Endothelial cell of umbilical vein (primary cell): Measurements from ENCODE around the gene SORL1. TPM values are rescaled to one million over a fixed set of nuclear protein-coding genes. Genes with fewer than 3 reads are reported as not detected.

ENCODE experiments used
- BruUV-seq: library from RNA; stranded (reverse); fragments of 400-500 nt; replicated peaks from 2 replicates; lab custom pipeline; 2021; lab: Mats Ljungman, UMichigan
- CTCF ChIA-PET: fragments of 300-600, 350-600 bp; sonication (Branson Sonifier 250); formaldehyde crosslinking; loops from one replicate; lab custom pipeline; 2021; ENCODE audit warnings: antibody characterized with exemption, inconsistent platforms; lab: Charles Lee
- POLR2A ChIA-PET: fragments of 300-600, 350-600 bp; sonication (Branson Sonifier 250); formaldehyde crosslinking; loops from one replicate; lab custom pipeline; 2021; ENCODE audit warnings: antibody characterized with exemption, inconsistent platforms; lab: Charles Lee
- DNase-seq: peaks from one replicate; pipeline ENCODE4 v3.0.0-alpha.2; 2011; ENCODE audit warnings: low read depth, low spot score
- FAIRE-seq: peaks from 2 replicates; lab custom pipeline; 2011; peaks lifted over from hg19 to GRCh38; lab: Jason Lieb, UNC
- H2AFZ ChIP-seq: 2 replicates; pipeline ENCODE4 v1.6.0; 2012; ENCODE audit warnings: low read depth, low read length, control low read depth, inconsistent platforms
- H3K27ac ChIP-seq: 2 replicates; pipeline ENCODE4 v1.5.1; 2011; ENCODE audit warnings: low read depth, mild to moderate bottlenecking, control low read depth, low read length, moderate library complexity; ENCODE audit not compliant: insufficient read depth
- H3K27me3 ChIP-seq, 2 experiments: 2 replicates each; pipeline versions ENCODE4 v1.6.0 to v1.6.1; 2011; ENCODE audit warnings: low read length in 2 of 2, mixed read lengths in 1 of 2; ENCODE audit not compliant: control insufficient read depth in 2 of 2, insufficient read depth in 2 of 2
- H3K36me3 ChIP-seq, 2 experiments: 2 replicates in 1 of 2; 3 replicates in 1 of 2; pipeline ENCODE4 v1.5.1; 2011; ENCODE audit warnings: low read length in 2 of 2, mild to moderate bottlenecking in 1 of 2, moderate library complexity in 1 of 2; ENCODE audit not compliant: control insufficient read depth in 2 of 2, insufficient read depth in 2 of 2; ENCODE audit errors: extremely low read depth in 1 of 2
- H3K4me1 ChIP-seq: 3 replicates; pipeline ENCODE4 v1.5.1; 2011; ENCODE audit warnings: mild to moderate bottlenecking, low read length; ENCODE audit not compliant: control insufficient read depth, insufficient read depth; ENCODE audit errors: extremely low read depth
- H3K4me2 ChIP-seq: 2 replicates; pipeline ENCODE4 v1.6.1; 2011; ENCODE audit warnings: low read length, control low read depth, mixed read lengths; ENCODE audit not compliant: insufficient read depth
- H3K4me3 ChIP-seq, 3 experiments: fragments of 200-600 bp in 1 of 3; sonication (generic), shearing (Covaris generic) in 1 of 3; replicated peaks in 1 of 3; 2 replicates each; pipeline ENCODE4 v1.5.1; 2011 to 2016; ENCODE audit warnings: control low read depth in 3 of 3, low read length in 3 of 3, mild to moderate bottlenecking in 2 of 3, inconsistent platforms in 1 of 3, low read depth in 1 of 3, moderate library complexity in 1 of 3; ENCODE audit not compliant: insufficient read depth in 1 of 3
- H3K79me2 ChIP-seq: 2 replicates; pipeline ENCODE4 v1.6.0; 2012; ENCODE audit warnings: low read length, inconsistent platforms; ENCODE audit not compliant: control insufficient read depth, insufficient read depth
- H3K9ac ChIP-seq: replicated peaks from 2 replicates; pipeline ENCODE3; 2011; ENCODE audit warnings: low read length, control low read depth; ENCODE audit not compliant: insufficient read depth; ENCODE audit errors: extremely low read depth
- H3K9me1 ChIP-seq: replicated peaks from 3 replicates; pipeline ENCODE4 v1.6.0; 2011; ENCODE audit warnings: mild to moderate bottlenecking, low read length; ENCODE audit not compliant: control insufficient read depth, insufficient read depth; ENCODE audit errors: extremely low read depth
- H3K9me3 ChIP-seq: replicated peaks from 2 replicates; pipeline ENCODE4 v1.5.1; 2012; ENCODE audit warnings: low read length, inconsistent platforms; ENCODE audit not compliant: control insufficient read depth, insufficient read depth
- H4K20me1 ChIP-seq: replicated peaks from 2 replicates; pipeline ENCODE3; 2011; ENCODE audit warnings: mild to moderate bottlenecking, low read length; ENCODE audit not compliant: control insufficient read depth, insufficient read depth; ENCODE audit errors: extremely low read depth
- EZH2 ChIP-seq: IDR thresholded peaks from 2 replicates; pipeline ENCODE4 v1.6.1; 2012; ENCODE audit warnings: borderline replicate concordance, low read depth, mild to moderate bottlenecking, moderate library complexity, low read length, inconsistent platforms; ENCODE audit not compliant: severe bottlenecking
- FOS ChIP-seq: IDR thresholded peaks from 2 replicates; pipeline ENCODE4 v1.6.1; 2011; ENCODE audit warnings: mild to moderate bottlenecking, low read length, moderate library complexity, borderline replicate concordance; ENCODE audit not compliant: insufficient read depth
- GATA2 ChIP-seq: IDR thresholded peaks from 2 replicates; pipeline ENCODE4 v1.7.0; 2011; ENCODE audit warnings: low read depth, mild to moderate bottlenecking, moderate library complexity, mixed read lengths, low read length; ENCODE audit not compliant: insufficient read length, insufficient read depth
- JUN ChIP-seq: IDR thresholded peaks from 2 replicates; pipeline ENCODE4 v1.6.1; 2011; ENCODE audit warnings: borderline replicate concordance, low read depth; ENCODE audit not compliant: insufficient read length, insufficient read depth
- MAX ChIP-seq: IDR thresholded peaks from 2 replicates; pipeline ENCODE4 v1.6.1; 2011; ENCODE audit not compliant: insufficient read depth, insufficient read length
- MYC ChIP-seq: IDR thresholded peaks from one replicate; pipeline ENCODE4 v1.6.1; 2011; ENCODE audit warnings: mild to moderate bottlenecking, low read depth, low read length
- POLR2A ChIP-seq: IDR thresholded peaks from 2 replicates; pipeline ENCODE4 v1.6.1; 2012; ENCODE audit warnings: low read depth, mild to moderate bottlenecking, control low read depth, low read length
- POLR2AphosphoS5 ChIP-seq: IDR thresholded peaks from 2 replicates; pipeline ENCODE4 v1.6.1; 2012; ENCODE audit warnings: low read depth, mild to moderate bottlenecking, control low read depth, low read length, moderate library complexity; ENCODE audit not compliant: insufficient read depth
- dilution Hi-C: fragments of 300-500 bp; cut with MboI; formaldehyde crosslinking; loops from one replicate; pipeline ENCODE4 v1.15.0; 2019; ENCODE audit warnings: low sequenced_read_pairs; ENCODE audit not compliant: extremely low pct_ligation_motif_present
- intact Hi-C: fragments of 100-400 bp; cut with micrococcal nuclease; formaldehyde crosslinking; loops from one replicate; pipeline ENCODE4 v1.10.0; 2022
- polyA plus RNA-seq, 4 experiments: library from polyadenylated mRNA; depleted of rRNA in 3 of 4; stranded (reverse) in 3 of 4; unstranded in 1 of 4; fragments of >200 nt; gene quantifications; 2 replicates each; pipeline versions ENCODE4 v1.2.1 to v1.2.3, GENCODE V29; 2011 to 2012; ENCODE audit warnings: missing spikeins in 1 of 4
- total RNA-seq: library from RNA; stranded (reverse); gene quantifications from 2 replicates; pipeline ENCODE4 v1.2.3, GENCODE V29; 2021
- TF ChIP-seq, protein P1 (sequence below), 2 donors: IDR thresholded peaks; 1 replicate in 1 of 2; 2 replicates in 1 of 2; pipeline ENCODE4 v1.5.1; 2011; ENCODE audit warnings: low read length in 2 of 2, mild to moderate bottlenecking in 2 of 2, moderate library complexity in 2 of 2, control low read depth in 1 of 2, inconsistent platforms in 1 of 2, low read depth in 1 of 2; ENCODE audit not compliant: insufficient read depth in 1 of 2; ENCODE audit errors: extremely low read depth in 1 of 2

SORL1 gene
- total and polyA plus RNA-seq, 2 donors (not counting 3 experiments of a cell fraction or from before 2014, with no cell fraction given): 0.17 to 0.31 TPM

DNA sequence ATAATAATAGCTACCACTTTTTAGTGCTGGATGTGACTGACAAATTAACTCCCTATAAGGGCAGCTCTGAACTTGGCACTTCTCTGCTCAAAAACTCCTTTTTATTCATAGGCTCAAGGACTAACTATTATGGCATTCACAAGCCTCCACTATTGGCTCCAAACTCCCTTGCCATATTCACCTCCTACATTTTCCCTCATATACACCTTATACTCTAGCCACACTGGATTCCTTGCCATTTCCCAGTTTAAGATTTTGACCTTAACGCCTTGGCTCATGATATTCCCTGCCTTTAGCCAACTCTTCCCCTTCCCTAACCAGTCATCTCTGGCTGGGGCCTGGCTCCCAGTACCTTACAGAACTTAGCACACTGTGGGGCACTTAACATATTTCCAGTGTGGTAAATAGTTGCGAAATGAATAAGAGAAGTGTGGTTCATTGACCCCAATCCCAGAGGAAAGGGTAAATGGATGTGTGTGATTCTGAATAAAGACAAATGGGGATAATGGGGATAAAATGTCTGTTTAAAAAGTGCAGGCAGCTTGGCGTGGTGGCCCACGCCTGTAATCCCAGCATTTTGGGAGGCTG lies 40.0 kb upstream of the SORL1 start:
- DNase-seq (no peak), FAIRE-seq (no peak)
- Histone ChIP-seq H3K9me1 (no peaks in the 10 kb centered on the region), H3K27ac (no peak overlapping the region), H2AFZ (no peak overlapping the region), H3K9me3 (no peaks in the 10 kb centered on the region), H3K4me2 (no peak overlapping the region), H3K4me1 (no peaks in the 10 kb centered on the region), H3K36me3 (no peaks in the 10 kb centered on the region), H3K27me3 (no peaks in the 10 kb centered on the region), H3K79me2 (no peaks in the 10 kb centered on the region), H4K20me1 (no peaks in the 10 kb centered on the region), H3K9ac (no peak overlapping the region), H3K4me3 (no peak overlapping the region)
- BruUV-seq: no TSS peak
- CTCF ChIA-PET: no interaction called here
- intact Hi-C loops: no loop called here
- dilution Hi-C loops: no loop called here
- POLR2A ChIA-PET: no interaction called here
- TF ChIP-seq, protein P1, sequence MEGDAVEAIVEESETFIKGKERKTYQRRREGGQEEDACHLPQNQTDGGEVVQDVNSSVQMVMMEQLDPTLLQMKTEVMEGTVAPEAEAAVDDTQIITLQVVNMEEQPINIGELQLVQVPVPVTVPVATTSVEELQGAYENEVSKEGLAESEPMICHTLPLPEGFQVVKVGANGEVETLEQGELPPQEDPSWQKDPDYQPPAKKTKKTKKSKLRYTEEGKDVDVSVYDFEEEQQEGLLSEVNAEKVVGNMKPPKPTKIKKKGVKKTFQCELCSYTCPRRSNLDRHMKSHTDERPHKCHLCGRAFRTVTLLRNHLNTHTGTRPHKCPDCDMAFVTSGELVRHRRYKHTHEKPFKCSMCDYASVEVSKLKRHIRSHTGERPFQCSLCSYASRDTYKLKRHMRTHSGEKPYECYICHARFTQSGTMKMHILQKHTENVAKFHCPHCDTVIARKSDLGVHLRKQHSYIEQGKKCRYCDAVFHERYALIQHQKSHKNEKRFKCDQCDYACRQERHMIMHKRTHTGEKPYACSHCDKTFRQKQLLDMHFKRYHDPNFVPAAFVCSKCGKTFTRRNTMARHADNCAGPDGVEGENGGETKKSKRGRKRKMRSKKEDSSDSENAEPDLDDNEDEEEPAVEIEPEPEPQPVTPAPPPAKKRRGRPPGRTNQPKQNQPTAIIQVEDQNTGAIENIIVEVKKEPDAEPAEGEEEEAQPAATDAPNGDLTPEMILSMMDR (IDR thresholded peaks at IDR 0.05; ENCODE audit: extremely low read depth in 1 of 2, insufficient read depth in 1 of 2, low read depth in 1 of 2, low read length in 2 of 2): no peak
- no peak for TF ChIP-seq POLR2AphosphoS5

DNA sequence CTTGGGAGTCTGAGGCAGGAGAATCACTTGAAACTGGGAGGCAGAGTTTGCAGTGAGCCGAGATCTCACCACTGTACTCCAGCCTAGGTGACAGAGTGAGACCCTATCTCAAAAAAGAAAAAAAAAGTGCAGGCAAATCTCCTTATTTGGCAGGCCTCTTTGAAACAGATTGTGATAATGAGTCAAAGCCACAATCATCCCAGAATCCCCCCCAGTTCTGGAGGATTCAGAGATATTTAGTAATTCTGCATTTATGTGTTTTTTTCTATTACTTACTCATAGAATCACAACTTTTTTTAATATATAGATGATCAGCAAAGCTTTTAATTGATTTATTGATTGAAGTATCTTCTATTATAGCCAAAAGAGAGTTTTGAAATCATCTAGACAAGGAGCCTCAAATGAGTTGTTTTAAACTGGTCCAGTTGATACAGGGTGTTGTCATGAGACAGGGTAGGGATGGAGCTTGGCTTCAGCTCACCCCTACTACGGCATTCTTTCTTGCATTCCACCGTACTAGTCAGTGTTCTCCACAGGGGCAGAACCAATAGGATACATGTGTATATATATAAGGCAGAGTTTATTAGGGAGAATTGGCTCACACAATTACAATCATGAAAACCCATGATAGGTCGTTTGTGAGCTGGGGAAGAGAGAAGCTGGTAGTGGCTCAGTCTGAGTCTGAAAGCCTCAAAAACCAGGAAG lies 39.3 kb upstream of the SORL1 start:
- ChIA-PET POLR2A (no interaction called here), CTCF (no interaction called here)
- Histone ChIP-seq H4K20me1 (no peaks in the 10 kb centered on the region), H3K4me2 (no peak overlapping the region), H2AFZ (no peak overlapping the region), H3K9ac (no peak overlapping the region), H3K27ac (no peak overlapping the region), H3K4me1 (no peaks in the 10 kb centered on the region), H3K4me3 (no peak overlapping the region), H3K79me2 (no peaks in the 10 kb centered on the region), H3K27me3 (no peaks in the 10 kb centered on the region), H3K36me3 (no peaks in the 10 kb centered on the region), H3K9me1 (no peaks in the 10 kb centered on the region), H3K9me3 (no peaks in the 10 kb centered on the region)
- no peak for DNase-seq
- TF ChIP-seq JUN: no peak
- TF ChIP-seq POLR2A: no peak
- TF ChIP-seq MAX: no peak
- TF ChIP-seq GATA2: no peak
- no peak for TF ChIP-seq MYC
- TF ChIP-seq POLR2AphosphoS5: no peak
- TF ChIP-seq, protein P1 (IDR thresholded peaks at IDR 0.05; ENCODE audit: extremely low read depth in 1 of 2, insufficient read depth in 1 of 2, low read depth in 1 of 2, low read length in 2 of 2): no peak
- TF ChIP-seq FOS: no peak
- TF ChIP-seq EZH2: no peak
- FAIRE-seq: no peak
- intact Hi-C loops (no loop called here), dilution Hi-C loops (no loop called here)
- no TSS peak for BruUV-seq
